HCT116 (cell line): ENCODE data around the gene GALNT18. TPM values are rescaled to one million over a fixed set of nuclear protein-coding genes. Genes with fewer than 3 reads are reported as not detected.

ENCODE experiments used
- ATAC-seq: fragments of 200-7000 bp; cut with Tn5 transposase; 2 replicates; pipeline ENCODE4 v1.9.1; 2020; ENCODE audit warnings: mild to moderate bottlenecking, moderate library complexity
- BruUV-seq: library from RNA; stranded (reverse); fragments of 400-500 nt; replicated peaks from 2 replicates; lab custom pipeline; 2021; lab: Mats Ljungman, UMichigan
- CTCF ChIA-PET: fragments of 300-600 bp; sonication (Branson Sonifier 250); formaldehyde crosslinking; loops from one replicate; lab custom pipeline; 2021; ENCODE audit warnings: antibody characterized with exemption; lab: Charles Lee
- POLR2A ChIA-PET: fragments of 300-600, 350-600 bp; sonication (Branson Sonifier 250); formaldehyde crosslinking; loops from one replicate; lab custom pipeline; 2021; ENCODE audit warnings: antibody characterized with exemption; lab: Charles Lee
- RAD21 ChIA-PET, 2 experiments: fragments of 300-600 bp; sonication (Branson Sonifier 250); formaldehyde crosslinking; loops; one replicate each; lab custom pipeline; 2023; ENCODE audit warnings: low total read pairs in 2 of 2; ENCODE audit not compliant: uncharacterized antibody in 2 of 2, unreplicated experiment in 2 of 2, low non-redundant PET in 1 of 2; lab: Charles Lee
- DNase-seq: peaks from one replicate; pipeline ENCODE4 v3.0.0-alpha.2; 2010; ENCODE audit warnings: low read depth, low spot score
- H2AFZ ChIP-seq: fragments of 200-600 bp; shearing (Covaris generic), sonication (generic); 2 replicates; pipeline ENCODE4 v1.6.1; 2017; ENCODE audit warnings: low read depth, mixed run types, mixed read lengths, antibody characterized with exemption, low read length; ENCODE audit not compliant: poor library complexity, severe bottlenecking
- H3K27ac ChIP-seq: 2 replicates; pipeline ENCODE4 v1.5.1; 2012; ENCODE audit warnings: low read depth, low read length
- H3K27me3 ChIP-seq: fragments of 200-600 bp; sonication (generic); 2 replicates; pipeline ENCODE4 v1.6.1; 2016; ENCODE audit warnings: mixed run types, low read length, mixed read lengths; ENCODE audit not compliant: insufficient read depth
- H3K36me3 ChIP-seq, 2 experiments: fragments of 200-500 bp in 1 of 2; fragments of 200-600 bp in 1 of 2; sonication (Bioruptor generic) in 1 of 2; sonication (generic) in 1 of 2; 2 replicates each; pipeline versions ENCODE4 v1.5.1 to v1.6.1; 2014 to 2016; ENCODE audit warnings: low read length in 2 of 2, inconsistent platforms in 1 of 2, mixed read lengths in 1 of 2, mixed run types in 1 of 2; ENCODE audit not compliant: insufficient read depth in 2 of 2, control insufficient read depth in 1 of 2
- H3K4me1 ChIP-seq, 2 experiments: fragments of 200-600 bp in 1 of 2; sonication (generic) in 1 of 2; 2 replicates each; pipeline versions ENCODE4 v1.5.1 to v1.6.1; 2012 to 2017; ENCODE audit warnings: low read length in 2 of 2, inconsistent platforms in 1 of 2, mild to moderate bottlenecking in 1 of 2, mixed read lengths in 1 of 2, mixed run types in 1 of 2, moderate library complexity in 1 of 2; ENCODE audit not compliant: insufficient read depth in 2 of 2, control insufficient read depth in 1 of 2
- H3K4me2 ChIP-seq: fragments of 200-600 bp; sonication (generic); 2 replicates; pipeline ENCODE4 v1.6.1; 2017; ENCODE audit warnings: mixed run types, low read length, mixed read lengths
- H3K4me3 ChIP-seq, 2 experiments: fragments of 200-600 bp in 1 of 2; sonication (generic) in 1 of 2; replicated peaks in 1 of 2; 2 replicates each; pipeline ENCODE4 v1.5.1; 2011 to 2016; ENCODE audit warnings: low read length in 2 of 2, control low read depth in 1 of 2, low read depth in 1 of 2, mild to moderate bottlenecking in 1 of 2, mixed read lengths in 1 of 2, mixed run types in 1 of 2
- H3K79me2 ChIP-seq: fragments of 200-600 bp; sonication (generic); 2 replicates; pipeline ENCODE4 v1.6.1; 2017; ENCODE audit warnings: mild to moderate bottlenecking, mixed run types, low read length, moderate library complexity, mixed read lengths; ENCODE audit not compliant: insufficient read depth
- H3K9ac ChIP-seq: fragments of 200-600 bp; sonication (generic); 2 replicates; pipeline ENCODE4 v1.6.1; 2016; ENCODE audit warnings: low read length, mixed read lengths
- H3K9me2 ChIP-seq: fragments of 200-600 bp; sonication (generic), shearing (Covaris generic); 2 replicates; pipeline ENCODE4 v1.6.1; 2017; ENCODE audit warnings: mixed run types, mild to moderate bottlenecking, moderate library complexity; ENCODE audit not compliant: insufficient read depth
- H3K9me3 ChIP-seq, 2 experiments: fragments of 200-500 bp in 1 of 2; fragments of 200-600 bp in 1 of 2; sonication (Bioruptor generic) in 1 of 2; sonication (generic) in 1 of 2; 2 replicates each; pipeline ENCODE4 v1.6.1; 2014 to 2017; ENCODE audit warnings: low read length in 2 of 2, mixed read lengths in 2 of 2, inconsistent platforms in 1 of 2, low read depth in 1 of 2, mild to moderate bottlenecking in 1 of 2, mixed run types in 1 of 2, moderate library complexity in 1 of 2; ENCODE audit not compliant: control insufficient read depth in 1 of 2, insufficient read depth in 1 of 2
- H4K20me1 ChIP-seq: fragments of 200-600 bp; sonication (generic), shearing (Covaris generic); 2 replicates; pipeline ENCODE4 v1.6.1; 2017; ENCODE audit warnings: mixed run types, mild to moderate bottlenecking, moderate library complexity; ENCODE audit not compliant: insufficient read depth
- ATF3 ChIP-seq: IDR thresholded peaks from 2 replicates; pipeline ENCODE4 v1.6.1; 2012
- EGR1 ChIP-seq: IDR thresholded peaks from 2 replicates; pipeline ENCODE4 v1.6.1; 2012; ENCODE audit warnings: low read depth
- EZH2phosphoT487 ChIP-seq: fragments of 200-600 bp; IDR thresholded peaks from 2 replicates; pipeline ENCODE4 v1.6.1; 2018; ENCODE audit warnings: antibody characterized with exemption, borderline replicate concordance
- RAD21 ChIP-seq: IDR thresholded peaks from 2 replicates; pipeline ENCODE4 v1.6.1; 2012; ENCODE audit warnings: low read depth, mild to moderate bottlenecking
- SIN3A ChIP-seq: IDR thresholded peaks from 2 replicates; pipeline ENCODE4 v1.6.1; 2012; ENCODE audit warnings: low read depth
- YY1 ChIP-seq: IDR thresholded peaks from 2 replicates; pipeline ENCODE4 v1.6.1; 2011; ENCODE audit warnings: low read length, low read depth, moderate library complexity, mild to moderate bottlenecking; ENCODE audit not compliant: insufficient replicate concordance; ENCODE audit errors: extremely low read depth
- intact Hi-C: fragments of 100-400 bp; cut with micrococcal nuclease; formaldehyde crosslinking; loops from 2 replicates; pipeline ENCODE4 v1.10.0; 2022
- total RNA-seq: library from RNA; stranded (reverse); gene quantifications from one replicate; pipeline ENCODE4 v1.2.1, GENCODE V29; 2021; ENCODE audit not compliant: unreplicated experiment
- TF ChIP-seq, protein P1 (sequence below): IDR thresholded peaks from 2 replicates; pipeline ENCODE4 v1.6.1; 2012

The GALNT18 gene
- total RNA-seq, 1 experiment from 2014 or later, result 19.9 TPM

DNA sequence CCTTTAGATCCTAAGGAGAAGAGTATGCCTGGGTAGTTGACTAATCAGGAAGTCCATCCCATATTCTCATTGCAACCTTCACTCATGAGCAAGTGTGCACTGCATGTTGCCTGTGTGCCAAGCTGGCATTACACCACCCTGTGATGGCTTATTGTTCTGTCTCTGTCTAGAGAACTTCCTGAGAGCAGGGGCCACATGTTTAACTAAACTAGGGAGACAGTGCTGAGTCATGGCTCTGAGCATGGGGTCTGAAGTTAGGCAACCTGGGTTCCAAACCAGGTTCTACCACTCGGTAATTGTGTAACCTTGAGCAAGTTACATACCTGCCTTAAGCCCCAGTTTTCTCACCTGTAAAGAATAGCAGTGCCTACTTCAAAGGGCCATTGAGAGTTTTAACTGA is 308.4 kb downstream of the GALNT18 start:
- Histone ChIP-seq H3K9ac (no peak overlapping the region), H3K4me1 (peaks cover 0 to 11% of the 10 kb centered on the region in 2 experiments; a peak in 3 of 4 replicates), H3K36me3 (no peaks in the 10 kb centered on the region), H2AFZ (no peak overlapping the region), H3K79me2 (no peaks in the 10 kb centered on the region), H3K27me3 (no peaks in the 10 kb centered on the region), H3K27ac (no peak overlapping the region), H3K9me3 (no peaks in the 10 kb centered on the region), H4K20me1 (no peaks in the 10 kb centered on the region), H3K4me2 (0 out of 2 replicates have a peak overlapping the region, but pooled peaks have one; percentile 23), H3K9me2 (no peaks in the 10 kb centered on the region), H3K4me3 (no peak overlapping the region)
- CTCF ChIA-PET, result interaction anchor here (1.6 kb wide), 1 partner anchor 285 kb away, joined by 5 read pairs; no protein-coding TSS in a partner anchor
- no peak for TF ChIP-seq EZH2phosphoT487
- no peak for TF ChIP-seq EGR1
- TF ChIP-seq, protein P1, sequence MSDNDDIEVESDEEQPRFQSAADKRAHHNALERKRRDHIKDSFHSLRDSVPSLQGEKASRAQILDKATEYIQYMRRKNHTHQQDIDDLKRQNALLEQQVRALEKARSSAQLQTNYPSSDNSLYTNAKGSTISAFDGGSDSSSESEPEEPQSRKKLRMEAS, result no peak
- TF ChIP-seq ATF3, result no peak
- TF ChIP-seq YY1, result no peak
- ATAC-seq (no peak), DNase-seq (no peak)
- intact Hi-C loops, result no loop called here
- RAD21 ChIA-PET, result no interaction called here
- no TSS peak for BruUV-seq
- POLR2A ChIA-PET, result no interaction called here

GRCh38 chr11:11312738-11313137 is 309.1 kb downstream of the GALNT18 start:
- no peaks in the 10 kb centered on the region for H3K36me3 ChIP-seq
- ATAC-seq (no peak), DNase-seq (no peak)
- TF ChIP-seq ATF3 (no peak), RAD21 (peak; percentile 22; the same call in 1 of the 2 replicates), SIN3A (no peak)
- TF ChIP-seq, all 23 proteins: peak for 1
- Histone ChIP-seq H3K79me2 (no peaks in the 10 kb centered on the region), H4K20me1 (no peaks in the 10 kb centered on the region), H3K4me1 (peaks cover 0 to 11% of the 10 kb centered on the region in 2 experiments; a peak in 3 of 4 replicates), H2AFZ (no peak overlapping the region), H3K9me2 (no peaks in the 10 kb centered on the region), H3K27ac (no peak overlapping the region), H3K9ac (no peak overlapping the region), H3K27me3 (no peaks in the 10 kb centered on the region), H3K9me3 (no peaks in the 10 kb centered on the region), H3K4me3 (no peak overlapping the region), H3K4me2 (no peak overlapping the region)
- RAD21 ChIA-PET, result no interaction called here
- intact Hi-C loops, result no loop called here
- POLR2A ChIA-PET, result no interaction called here
- CTCF ChIA-PET, result interaction anchor here (1.6 kb wide), 1 partner anchor 284 kb away, joined by 5 read pairs; no protein-coding TSS in a partner anchor
- BruUV-seq, result no TSS peak
